ENCODE results near the gene ZFAND4. TPM values are rescaled to one million over a fixed set of nuclear protein-coding genes. Genes with fewer than 3 reads are reported as not detected.

ZFAND4 gene
- total RNA-seq, 1 experiment from 2014 or later: 15.5 TPM

DNA sequence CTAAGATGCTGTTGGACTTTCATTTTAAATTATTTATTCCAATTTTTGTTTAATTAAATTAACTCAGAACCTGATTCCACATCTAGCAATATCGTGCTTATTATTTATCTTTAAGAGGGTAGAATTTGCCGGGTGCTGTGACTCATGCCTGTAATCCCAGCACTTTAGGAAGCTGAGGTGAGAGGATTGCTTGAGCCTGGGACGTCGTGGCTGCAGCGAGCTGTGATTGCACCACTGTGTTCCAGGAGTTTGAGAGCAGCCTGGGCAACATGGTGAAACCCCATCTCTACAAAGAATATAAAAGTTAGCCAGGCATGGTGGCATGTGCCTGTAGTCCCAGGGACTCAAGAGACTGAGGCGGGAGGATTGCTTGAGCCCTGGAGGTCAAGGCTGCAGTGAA, 47.8 kb downstream of the ZFAND4 start:
- BruUV-seq (replicated peaks): no TSS peak
- TF ChIP-seq FOSL1 (IDR thresholded peaks at IDR 0.05; ENCODE audit: low read depth) (no peak), SP1 (IDR thresholded peaks at IDR 0.05; ENCODE audit: low read depth) (no peak), EZH2 (IDR thresholded peaks at IDR 0.05) (no peak), CBX3 (IDR thresholded peaks at IDR 0.05; ENCODE audit: low read depth) (no peak), TCF7L2 (IDR thresholded peaks at IDR 0.05; ENCODE audit: borderline replicate concordance, extremely low read depth, insufficient read depth, insufficient read length) (no peak), SRF (IDR thresholded peaks at IDR 0.05; ENCODE audit: low read depth) (no peak), POLR2A (IDR thresholded peaks at IDR 0.05; ENCODE audit: borderline replicate concordance, extremely low read depth, insufficient read depth, insufficient read length) (no peak), JUND (IDR thresholded peaks at IDR 0.05) (no peak), MAX (IDR thresholded peaks at IDR 0.05) (no peak), YY1 (IDR thresholded peaks at IDR 0.05; ENCODE audit: extremely low read depth, insufficient replicate concordance, low read depth, low read length) (no peak), ELF1 (IDR thresholded peaks at IDR 0.05; ENCODE audit: borderline replicate concordance, low read depth) (no peak)
- TF ChIP-seq, protein P1, sequence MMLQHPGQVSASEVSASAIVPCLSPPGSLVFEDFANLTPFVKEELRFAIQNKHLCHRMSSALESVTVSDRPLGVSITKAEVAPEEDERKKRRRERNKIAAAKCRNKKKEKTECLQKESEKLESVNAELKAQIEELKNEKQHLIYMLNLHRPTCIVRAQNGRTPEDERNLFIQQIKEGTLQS (IDR thresholded peaks at IDR 0.05): no peak
- TF ChIP-seq, protein P2, sequence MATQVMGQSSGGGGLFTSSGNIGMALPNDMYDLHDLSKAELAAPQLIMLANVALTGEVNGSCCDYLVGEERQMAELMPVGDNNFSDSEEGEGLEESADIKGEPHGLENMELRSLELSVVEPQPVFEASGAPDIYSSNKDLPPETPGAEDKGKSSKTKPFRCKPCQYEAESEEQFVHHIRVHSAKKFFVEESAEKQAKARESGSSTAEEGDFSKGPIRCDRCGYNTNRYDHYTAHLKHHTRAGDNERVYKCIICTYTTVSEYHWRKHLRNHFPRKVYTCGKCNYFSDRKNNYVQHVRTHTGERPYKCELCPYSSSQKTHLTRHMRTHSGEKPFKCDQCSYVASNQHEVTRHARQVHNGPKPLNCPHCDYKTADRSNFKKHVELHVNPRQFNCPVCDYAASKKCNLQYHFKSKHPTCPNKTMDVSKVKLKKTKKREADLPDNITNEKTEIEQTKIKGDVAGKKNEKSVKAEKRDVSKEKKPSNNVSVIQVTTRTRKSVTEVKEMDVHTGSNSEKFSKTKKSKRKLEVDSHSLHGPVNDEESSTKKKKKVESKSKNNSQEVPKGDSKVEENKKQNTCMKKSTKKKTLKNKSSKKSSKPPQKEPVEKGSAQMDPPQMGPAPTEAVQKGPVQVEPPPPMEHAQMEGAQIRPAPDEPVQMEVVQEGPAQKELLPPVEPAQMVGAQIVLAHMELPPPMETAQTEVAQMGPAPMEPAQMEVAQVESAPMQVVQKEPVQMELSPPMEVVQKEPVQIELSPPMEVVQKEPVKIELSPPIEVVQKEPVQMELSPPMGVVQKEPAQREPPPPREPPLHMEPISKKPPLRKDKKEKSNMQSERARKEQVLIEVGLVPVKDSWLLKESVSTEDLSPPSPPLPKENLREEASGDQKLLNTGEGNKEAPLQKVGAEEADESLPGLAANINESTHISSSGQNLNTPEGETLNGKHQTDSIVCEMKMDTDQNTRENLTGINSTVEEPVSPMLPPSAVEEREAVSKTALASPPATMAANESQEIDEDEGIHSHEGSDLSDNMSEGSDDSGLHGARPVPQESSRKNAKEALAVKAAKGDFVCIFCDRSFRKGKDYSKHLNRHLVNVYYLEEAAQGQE (IDR thresholded peaks at IDR 0.05; ENCODE audit: low read depth): no peak

More for the DNA sequence above, 47.8 kb downstream of the ZFAND4 start:
- H3K27me3 ChIP-seq (ENCODE audit: insufficient read depth, low read length): no peaks in the 10 kb centered on the region
- no peaks in the 10 kb centered on the region for H3K4me1 ChIP-seq (ENCODE audit: control insufficient read depth in 1 of 2, insufficient read depth in 2 of 2, low read length in 2 of 2)
- H3K4me3 ChIP-seq (replicated peaks in 1 of 2; ENCODE audit: low read depth in 1 of 2, low read length in 2 of 2): no peak overlapping the region
- H3K27ac ChIP-seq (ENCODE audit: low read depth, low read length): no peak overlapping the region
- ChIA-PET CTCF (no interaction called here), POLR2A (no interaction called here), RAD21 (ENCODE audit: low non-redundant PET in 1 of 2, low total read pairs in 2 of 2, uncharacterized antibody in 2 of 2, unreplicated experiment in 2 of 2) (no interaction called here)
- no peaks in the 10 kb centered on the region for H3K79me2 ChIP-seq (ENCODE audit: insufficient read depth, low read length)
- H3K9me2 ChIP-seq (ENCODE audit: insufficient read depth): no peaks in the 10 kb centered on the region
- H3K36me3 ChIP-seq (ENCODE audit: control insufficient read depth in 1 of 2, insufficient read depth in 2 of 2, low read length in 2 of 2): no peaks in the 10 kb centered on the region
- H3K4me2 ChIP-seq (ENCODE audit: low read length): no peak overlapping the region
- no peak overlapping the region for H2AFZ ChIP-seq (ENCODE audit: low read depth, low read length, poor library complexity, severe bottlenecking)
- no peaks in the 10 kb centered on the region for H3K9me3 ChIP-seq (ENCODE audit: control insufficient read depth in 1 of 2, insufficient read depth in 1 of 2, low read depth in 1 of 2, low read length in 2 of 2)
- intact Hi-C loops (cut with micrococcal nuclease): no loop called here
- DNase-seq (ENCODE audit: low read depth, low spot score) (no peak), ATAC-seq (no peak)
- no peak overlapping the region for H3K9ac ChIP-seq (ENCODE audit: low read length)
- H4K20me1 ChIP-seq (ENCODE audit: insufficient read depth): no peaks in the 10 kb centered on the region
